Hepatocyte (in vitro differentiated cells): ENCODE data around the gene PPM1G. TPM values are rescaled to one million over a fixed set of nuclear protein-coding genes. Genes with fewer than 3 reads are reported as not detected.

Experiments
- DNase-seq: peaks from one replicate; pipeline ENCODE4 v3.0.0-alpha.2; 2016; ENCODE audit warnings: low spot score
- H2AFZ ChIP-seq: fragments of 200-600 bp; sonication (generic); 2 replicates; pipeline ENCODE4 v1.6.0; 2016; ENCODE audit warnings: antibody characterized with exemption, mild to moderate bottlenecking
- H3K27ac ChIP-seq: fragments of 200-600 bp; sonication (generic); 2 replicates; pipeline ENCODE4 v1.5.1; 2016; ENCODE audit warnings: mild to moderate bottlenecking
- H3K27me3 ChIP-seq: fragments of 200-600 bp; sonication (generic); 2 replicates; pipeline ENCODE4 v1.6.1; 2016
- H3K36me3 ChIP-seq: fragments of 200-600 bp; sonication (generic); replicated peaks from 2 replicates; pipeline ENCODE4 v1.5.1; 2016; ENCODE audit warnings: low read depth; ENCODE audit not compliant: insufficient read depth
- H3K4me1 ChIP-seq: fragments of 200-600 bp; sonication (generic); 2 replicates; pipeline ENCODE4 v1.5.1; 2016; ENCODE audit warnings: mild to moderate bottlenecking, moderate library complexity; ENCODE audit not compliant: insufficient read depth
- H3K4me2 ChIP-seq: fragments of 200-600 bp; sonication (generic); 2 replicates; pipeline ENCODE4 v1.6.0; 2016
- H3K4me3 ChIP-seq: fragments of 200-600 bp; sonication (generic); 2 replicates; pipeline ENCODE4 v1.5.1; 2016; ENCODE audit warnings: mild to moderate bottlenecking
- H3K79me2 ChIP-seq: fragments of 200-600 bp; sonication (generic); 2 replicates; pipeline ENCODE4 v1.6.0; 2017; ENCODE audit warnings: mild to moderate bottlenecking
- H3K9me2 ChIP-seq: fragments of 200-600 bp; sonication (generic); replicated peaks from 2 replicates; pipeline ENCODE4 v1.6.0; 2017; ENCODE audit warnings: mild to moderate bottlenecking; ENCODE audit not compliant: insufficient read depth
- H3K9me3 ChIP-seq: fragments of 200-600 bp; sonication (generic); 2 replicates; pipeline ENCODE4 v1.5.1; 2016; ENCODE audit warnings: low read depth, mild to moderate bottlenecking
- H4K20me1 ChIP-seq: fragments of 200-600 bp; sonication (generic); 2 replicates; pipeline ENCODE4 v1.6.0; 2016; ENCODE audit warnings: mild to moderate bottlenecking; ENCODE audit not compliant: insufficient read depth, poor library complexity, severe bottlenecking
- EZH2 ChIP-seq: fragments of 200-600 bp; sonication (generic); IDR thresholded peaks from 2 replicates; pipeline ENCODE4 v1.6.1; 2016; ENCODE audit warnings: antibody characterized with exemption, mild to moderate bottlenecking, borderline replicate concordance
- EZH2phosphoT487 ChIP-seq: fragments of 200-600 bp; sonication (generic); IDR thresholded peaks from one replicate; pipeline ENCODE4 v1.6.1; 2018; ENCODE audit warnings: antibody characterized with exemption, mild to moderate bottlenecking, low read depth, moderate library complexity; ENCODE audit not compliant: unreplicated experiment, severe bottlenecking
- WGBS: methylation state at CpG from one replicate; pipeline ENCODE4 v1.1.6; 2016; ENCODE audit warnings: low lambda C conversion rate; ENCODE audit errors: missing lambda C conversion rate; 5-methylcytosine and 5-hydroxymethylcytosine counted together
- polyA plus RNA-seq: library from polyadenylated mRNA; unstranded; fragments of >200 nt; fragmentation: Nextera tagmentation; extraction: Ambion mirVana; gene quantifications from 2 replicates; pipeline ENCODE4 v1.2.1, GENCODE V29; 2016
- total RNA-seq: library from RNA; depleted of rRNA; stranded (reverse); fragments of >200 nt; gene quantifications from 2 replicates; pipeline ENCODE4 v1.2.3, GENCODE V29; 2014
- TF ChIP-seq, protein P1 (sequence below): fragments of 200-600 bp; sonication (generic); IDR thresholded peaks from 2 replicates; pipeline ENCODE4 v1.5.1; 2016; ENCODE audit warnings: antibody characterized with exemption, mild to moderate bottlenecking; ENCODE audit not compliant: poor library complexity

PPM1G gene
- total and polyA plus RNA-seq, 2 experiments from 2014 or later: 60.6 to 65.7 TPM

DNA sequence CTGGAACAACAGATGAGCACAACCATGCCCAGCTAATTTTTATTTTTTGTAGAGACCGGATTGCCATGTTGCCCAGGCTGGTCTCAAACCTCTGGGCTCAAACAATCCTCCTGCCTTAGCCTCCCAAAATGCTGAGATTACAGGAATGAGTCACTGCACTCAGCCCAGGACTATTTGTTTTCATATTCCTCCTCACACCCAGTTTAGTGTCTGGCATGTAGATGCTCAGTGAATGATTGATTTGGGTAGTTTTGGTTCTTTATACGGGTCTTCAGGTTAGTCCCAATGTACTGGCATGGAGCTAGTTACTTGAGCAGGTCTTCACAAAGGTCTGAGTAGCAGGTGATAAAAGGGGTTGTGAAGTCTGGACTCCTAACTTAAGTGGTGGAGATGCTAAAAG, 45.5 kb downstream of the PPM1G start:
- H3K27ac ChIP-seq: no peak overlapping the region
- no peak for DNase-seq
- WGBS: 98% methylated on average over 2 of the region's 2 CpGs
- H3K9me3 ChIP-seq: no peaks in the 10 kb centered on the region
- H3K4me3 ChIP-seq: no peak overlapping the region
- no peaks in the 10 kb centered on the region for H3K9me2 ChIP-seq
- no peaks in the 10 kb centered on the region for H4K20me1 ChIP-seq
- no peaks in the 10 kb centered on the region for H3K36me3 ChIP-seq
- no peaks in the 10 kb centered on the region for H3K27me3 ChIP-seq
- H2AFZ ChIP-seq: no peak overlapping the region
- TF ChIP-seq EZH2 (no peak), EZH2phosphoT487 (no peak)
- TF ChIP-seq, protein P1, sequence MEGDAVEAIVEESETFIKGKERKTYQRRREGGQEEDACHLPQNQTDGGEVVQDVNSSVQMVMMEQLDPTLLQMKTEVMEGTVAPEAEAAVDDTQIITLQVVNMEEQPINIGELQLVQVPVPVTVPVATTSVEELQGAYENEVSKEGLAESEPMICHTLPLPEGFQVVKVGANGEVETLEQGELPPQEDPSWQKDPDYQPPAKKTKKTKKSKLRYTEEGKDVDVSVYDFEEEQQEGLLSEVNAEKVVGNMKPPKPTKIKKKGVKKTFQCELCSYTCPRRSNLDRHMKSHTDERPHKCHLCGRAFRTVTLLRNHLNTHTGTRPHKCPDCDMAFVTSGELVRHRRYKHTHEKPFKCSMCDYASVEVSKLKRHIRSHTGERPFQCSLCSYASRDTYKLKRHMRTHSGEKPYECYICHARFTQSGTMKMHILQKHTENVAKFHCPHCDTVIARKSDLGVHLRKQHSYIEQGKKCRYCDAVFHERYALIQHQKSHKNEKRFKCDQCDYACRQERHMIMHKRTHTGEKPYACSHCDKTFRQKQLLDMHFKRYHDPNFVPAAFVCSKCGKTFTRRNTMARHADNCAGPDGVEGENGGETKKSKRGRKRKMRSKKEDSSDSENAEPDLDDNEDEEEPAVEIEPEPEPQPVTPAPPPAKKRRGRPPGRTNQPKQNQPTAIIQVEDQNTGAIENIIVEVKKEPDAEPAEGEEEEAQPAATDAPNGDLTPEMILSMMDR: no peak
- peaks cover 5% of the 10 kb centered on the region for H3K4me1 ChIP-seq
- H3K4me2 ChIP-seq: no peak overlapping the region
- H3K79me2 ChIP-seq: peaks cover 32% of the 10 kb centered on the region

DNA sequence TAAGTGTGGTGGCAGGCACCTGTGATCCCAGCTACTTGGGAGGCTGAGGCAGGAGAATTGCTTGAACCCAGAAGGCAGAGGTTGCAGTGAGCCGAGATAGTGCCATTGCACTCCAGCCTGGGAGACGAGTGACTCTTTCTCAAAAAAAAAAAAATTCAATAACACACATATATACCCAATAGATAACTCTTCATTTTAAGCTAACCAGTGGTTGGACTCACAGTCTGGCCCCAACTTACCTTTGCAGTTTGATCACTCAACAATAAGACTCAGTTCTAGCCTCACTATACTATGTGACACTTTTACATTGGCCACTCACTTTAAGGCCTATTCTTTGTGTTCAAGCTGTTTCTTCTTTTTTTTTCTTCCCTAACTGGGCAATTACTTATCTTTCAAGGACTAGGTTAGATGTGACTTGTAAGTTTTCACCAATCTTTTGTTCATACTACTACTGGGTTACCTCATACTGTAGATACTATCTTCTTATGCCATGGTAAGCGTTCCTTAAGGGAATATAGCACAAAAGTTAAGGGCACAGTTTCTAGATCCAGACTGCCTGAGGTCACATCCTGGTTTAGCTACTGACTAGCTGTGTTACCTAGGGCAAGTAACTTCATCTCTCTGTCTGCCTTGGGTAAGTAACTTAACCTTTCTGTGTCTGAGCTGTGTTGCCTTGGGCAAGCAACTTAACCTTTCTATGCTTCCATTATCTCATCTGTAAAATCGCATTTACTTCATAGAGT, 46.5 kb downstream of the PPM1G start:
- Histone ChIP-seq H3K4me2 (no peak overlapping the region), H3K27ac (no peak overlapping the region), H4K20me1 (no peaks in the 10 kb centered on the region), H3K79me2 (peaks cover 30% of the 10 kb centered on the region), H3K4me3 (no peak overlapping the region), H3K9me3 (no peaks in the 10 kb centered on the region), H2AFZ (no peak overlapping the region), H3K9me2 (no peaks in the 10 kb centered on the region), H3K4me1 (peaks cover 7% of the 10 kb centered on the region), H3K36me3 (no peaks in the 10 kb centered on the region), H3K27me3 (no peaks in the 10 kb centered on the region)
- TF ChIP-seq EZH2phosphoT487 (no peak), EZH2 (no peak)
- TF ChIP-seq, protein P1: no peak
- no peak for DNase-seq
- WGBS: over 99% methylated on average over 4 of the region's 4 CpGs

DNA sequence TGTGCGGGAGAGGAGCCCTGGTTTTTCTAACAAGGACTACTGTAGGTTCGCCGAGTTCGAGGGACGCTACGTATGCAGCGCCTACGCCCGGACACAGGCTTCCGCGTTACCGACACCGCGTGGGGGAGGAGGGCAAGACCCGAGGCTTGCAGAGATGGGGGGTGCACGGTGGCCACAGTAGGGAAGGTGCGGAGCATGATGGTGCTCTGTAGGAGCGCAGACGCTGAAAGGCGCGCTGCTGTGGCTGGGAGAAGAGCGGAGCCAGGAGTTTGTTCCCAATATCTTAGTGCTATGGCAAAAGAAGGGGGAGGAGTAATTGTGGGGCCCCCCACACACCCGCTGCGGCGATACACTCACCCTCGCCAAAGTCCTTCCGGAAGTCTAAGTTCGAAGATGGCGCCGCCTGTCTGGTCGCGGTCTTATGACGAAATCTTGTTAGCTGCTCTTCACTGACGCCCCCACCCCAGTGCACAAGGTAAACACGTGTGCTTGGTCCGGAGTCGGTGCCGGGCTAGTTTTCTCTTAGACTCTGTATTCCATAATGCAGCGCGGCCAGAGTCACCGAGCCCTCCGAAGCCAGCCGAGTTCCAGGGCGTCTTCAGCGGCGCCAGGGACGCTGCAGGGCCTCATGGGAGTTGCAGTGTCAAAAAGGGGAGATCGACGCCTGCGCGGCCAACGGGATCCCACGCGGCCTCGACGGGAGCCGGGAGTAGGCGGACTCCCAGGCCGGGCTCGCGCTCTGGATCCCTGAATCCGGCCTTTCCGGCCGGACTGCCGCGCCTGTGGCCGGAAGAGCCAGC, 52.8 kb downstream of the PPM1G start, which contains the start of gene GTF3C2:
TSS of gene GTF3C2 (minus strand) at position 383 of the 800 bp plus-strand sequence. CDS start 13,210 bp downstream, outside the sequence.
- peaks cover 73% of the 10 kb centered on the region for H3K79me2 ChIP-seq
- H3K27me3 ChIP-seq: no peaks in the 10 kb centered on the region
- peak; percentile 97 for DNase-seq
- peak within 1 kb of the TSS; percentile 23 for H2AFZ ChIP-seq
- H3K9me3 ChIP-seq: no peaks in the 10 kb centered on the region
- H3K9me2 ChIP-seq: no peaks in the 10 kb centered on the region
- H3K4me1 ChIP-seq: peaks cover 25% of the 10 kb centered on the region
- H3K4me3 ChIP-seq: peak within 1 kb of the TSS; percentile 81
- WGBS: under 1% methylated on average over 67 of the region's 67 CpGs
- peak within 1 kb of the TSS; percentile 87 for H3K4me2 ChIP-seq
- H4K20me1 ChIP-seq: no peaks in the 10 kb centered on the region
- H3K36me3 ChIP-seq: no peaks in the 10 kb centered on the region
- peak within 1 kb of the TSS; percentile 98 for H3K27ac ChIP-seq
- TF ChIP-seq EZH2phosphoT487: no peak
- TF ChIP-seq, protein P1: no peak
- TF ChIP-seq EZH2: no peak
